H9 (cell line): ENCODE data around the gene CTRB2. TPM values are rescaled to one million over a fixed set of nuclear protein-coding genes. Genes with fewer than 3 reads are reported as not detected.

ENCODE experiments used
- DNase-seq: peaks from one replicate; pipeline ENCODE4 v3.0.0-alpha.2; 2017
- H2AFZ ChIP-seq: one replicate; pipeline ENCODE4 v1.6.1; 2013; ENCODE audit warnings: mild to moderate bottlenecking, low read length, control low read depth, moderate library complexity
- H2AK5ac ChIP-seq: 2 replicates; pipeline ENCODE4 v1.6.1; 2013; ENCODE audit warnings: low read length, control low read depth, mixed read lengths; ENCODE audit not compliant: insufficient read length
- H2BK120ac ChIP-seq: one replicate; pipeline ENCODE4 v1.6.1; 2013; ENCODE audit warnings: low read depth, mild to moderate bottlenecking, low read length, control low read depth, inconsistent platforms; ENCODE audit not compliant: poor library complexity, severe bottlenecking
- H2BK12ac ChIP-seq: 2 replicates; pipeline ENCODE4 v1.6.1; 2013; ENCODE audit warnings: low read length, control low read depth, mixed read lengths, low read depth; ENCODE audit not compliant: insufficient read length
- H2BK15ac ChIP-seq: 2 replicates; pipeline ENCODE4 v1.6.1; 2013; ENCODE audit warnings: low read depth, low read length, control low read depth
- H2BK20ac ChIP-seq: one replicate; pipeline ENCODE4 v1.6.1; 2013; ENCODE audit warnings: low read depth, mild to moderate bottlenecking, low read length, control low read depth, inconsistent platforms; ENCODE audit not compliant: poor library complexity, severe bottlenecking
- H2BK5ac ChIP-seq: 2 replicates; pipeline ENCODE4 v1.6.1; 2013; ENCODE audit warnings: low read length, control low read depth, mixed read lengths; ENCODE audit not compliant: insufficient read length
- H3K14ac ChIP-seq: 2 replicates; pipeline ENCODE4 v1.6.1; 2013; ENCODE audit warnings: low read length, control low read depth; ENCODE audit not compliant: insufficient read depth
- H3K18ac ChIP-seq: 2 replicates; pipeline ENCODE4 v1.6.1; 2013; ENCODE audit warnings: low read depth, mild to moderate bottlenecking, mixed read lengths, low read length, control low read depth; ENCODE audit not compliant: insufficient read length
- H3K23ac ChIP-seq: 2 replicates; pipeline ENCODE4 v1.6.1; 2013; ENCODE audit warnings: low read length, control low read depth, mixed read lengths, low read depth; ENCODE audit not compliant: insufficient read length
- H3K23me2 ChIP-seq: 2 replicates; pipeline ENCODE4 v1.6.1; 2013; ENCODE audit warnings: low read depth, mild to moderate bottlenecking, mixed read lengths, low read length, control low read depth; ENCODE audit not compliant: insufficient read length, poor library complexity, severe bottlenecking
- H3K27ac ChIP-seq: 2 replicates; pipeline ENCODE4 v1.5.1; 2013; ENCODE audit warnings: low read length, control low read depth, mixed read lengths, low read depth; ENCODE audit not compliant: insufficient read length
- H3K27me3 ChIP-seq: 2 replicates; pipeline ENCODE4 v1.6.1; 2013; ENCODE audit warnings: low read length, control low read depth, inconsistent platforms; ENCODE audit not compliant: insufficient read depth
- H3K4ac ChIP-seq: 2 replicates; pipeline ENCODE4 v1.6.1; 2013; ENCODE audit warnings: low read depth, mild to moderate bottlenecking, control low read depth, inconsistent platforms, low read length, moderate library complexity
- H3K4me1 ChIP-seq: 2 replicates; pipeline ENCODE4 v1.6.1; 2013; ENCODE audit warnings: low read length, control low read depth, inconsistent platforms; ENCODE audit not compliant: insufficient read depth
- H3K4me2 ChIP-seq: 2 replicates; pipeline ENCODE4 v1.6.1; 2013; ENCODE audit warnings: low read length, control low read depth, mixed read lengths; ENCODE audit not compliant: insufficient read length, insufficient read depth
- H3K56ac ChIP-seq: 2 replicates; pipeline ENCODE4 v1.6.1; 2013; ENCODE audit warnings: low read depth, mild to moderate bottlenecking, mixed read lengths, low read length, control low read depth; ENCODE audit not compliant: insufficient read length
- H3K79me1 ChIP-seq: 2 replicates; pipeline ENCODE4 v1.6.1; 2013; ENCODE audit warnings: low read depth, mild to moderate bottlenecking, moderate library complexity, low read length, control low read depth, inconsistent platforms; ENCODE audit not compliant: insufficient read depth, poor library complexity, severe bottlenecking
- H3K79me2 ChIP-seq: 2 replicates; pipeline ENCODE4 v1.6.1; 2013; ENCODE audit warnings: low read length, control low read depth, inconsistent platforms; ENCODE audit not compliant: insufficient read depth
- H3K9ac ChIP-seq: 2 replicates; pipeline ENCODE4 v1.6.1; 2013; ENCODE audit warnings: low read length, control low read depth, mixed read lengths; ENCODE audit not compliant: insufficient read length; ENCODE audit errors: extremely low read depth
- H3K9me3 ChIP-seq: one replicate; pipeline ENCODE4 v1.6.1; 2013; ENCODE audit warnings: low read depth, low read length, inconsistent platforms; ENCODE audit not compliant: control insufficient read depth
- H3T11ph ChIP-seq: one replicate; pipeline ENCODE4 v1.6.1; 2013; ENCODE audit warnings: mild to moderate bottlenecking, low read length, control low read depth, inconsistent platforms
- H4K20me1 ChIP-seq: one replicate; pipeline ENCODE4 v1.6.1; 2013; ENCODE audit not compliant: control insufficient read depth, insufficient read length, insufficient read depth
- H4K5ac ChIP-seq: 2 replicates; pipeline ENCODE4 v1.6.1; 2013; ENCODE audit warnings: low read depth, mild to moderate bottlenecking, mixed read lengths, low read length, control low read depth; ENCODE audit not compliant: insufficient read length
- H4K8ac ChIP-seq: replicated peaks from 2 replicates; pipeline ENCODE4 v1.6.1; 2013; ENCODE audit warnings: low read length, control low read depth, mixed read lengths, low read depth; ENCODE audit not compliant: insufficient read length
- H4K91ac ChIP-seq: 2 replicates; pipeline ENCODE4 v1.6.1; 2013; ENCODE audit warnings: low read depth, mild to moderate bottlenecking, moderate library complexity, mixed read lengths, low read length, control low read depth; ENCODE audit not compliant: insufficient read length
- H3K27ac Mint-ChIP-seq, 3 experiments: 2 replicates in 2 of 3; 3 replicates in 1 of 3; pipeline ENCODE4 v1.8.0; 2020 to 2021; ENCODE audit warnings: mixed read lengths in 3 of 3, mild to moderate bottlenecking in 1 of 3, moderate library complexity in 1 of 3
- H3K27me3 Mint-ChIP-seq: 2 replicates; pipeline ENCODE4 v1.8.0; 2021; ENCODE audit warnings: low read depth, mild to moderate bottlenecking, moderate library complexity, mixed read lengths
- H3K36me3 Mint-ChIP-seq, 3 experiments: 2 replicates in 2 of 3; 3 replicates in 1 of 3; pipeline ENCODE4 v1.8.0; 2020 to 2021; ENCODE audit warnings: low read depth in 3 of 3, mixed read lengths in 3 of 3; ENCODE audit not compliant: insufficient read depth in 1 of 3
- H3K4me1 Mint-ChIP-seq, 2 experiments: 2 replicates each; pipeline ENCODE4 v1.8.0; 2020; ENCODE audit warnings: mixed read lengths in 2 of 2
- H3K4me3 Mint-ChIP-seq, 2 experiments: 2 replicates in 1 of 2; 3 replicates in 1 of 2; pipeline ENCODE4 v1.8.0; 2020 to 2021; ENCODE audit warnings: mild to moderate bottlenecking in 2 of 2, mixed read lengths in 2 of 2, moderate library complexity in 1 of 2
- H3K9me3 Mint-ChIP-seq, 2 experiments: 2 replicates in 1 of 2; 3 replicates in 1 of 2; pipeline ENCODE4 v1.8.0; 2020; ENCODE audit warnings: mild to moderate bottlenecking in 2 of 2, mixed read lengths in 2 of 2, moderate library complexity in 1 of 2
- CTCF ChIP-seq: fragments of 200-600 bp; sonication (generic); conservative IDR thresholded peaks from 3 replicates; pipeline ENCODE4 v1.8.0; 2021; ENCODE audit warnings: antibody characterized with exemption, mild to moderate bottlenecking
- WGBS: extraction: QIAGEN DNeasy Blood & Tissue Kit; methylation state at CpG from one replicate; pipeline ENCODE4 v1.1.7; 2013; ENCODE audit warnings: missing lambda C conversion rate, low lambda C conversion rate, mixed read lengths; ENCODE audit not compliant: insufficient read length; ENCODE audit errors: extremely low coverage; 5-methylcytosine and 5-hydroxymethylcytosine counted together
- total RNA-seq: library from RNA; stranded (reverse); gene quantifications from 2 replicates; pipeline ENCODE4 v1.2.1, GENCODE V29; 2021

CTRB2 gene
- total RNA-seq, 1 experiment from 2014 or later: not detected

- no peak for TF ChIP-seq CTCF
- Histone ChIP-seq H3K23ac (no peak overlapping the region), H3K4me2 (no peak overlapping the region), H4K20me1 (no peaks in the 10 kb centered on the region), H3K9me3 (no peaks in the 10 kb centered on the region), H2BK120ac (no peak overlapping the region), H2BK12ac (no peak overlapping the region), H2BK15ac (no peak overlapping the region), H2BK5ac (no peak overlapping the region), H3K79me1 (no peaks in the 10 kb centered on the region), H3K27ac (no peak overlapping the region), H4K91ac (no peak overlapping the region), H4K5ac (no peak overlapping the region), H3K4me1 (no peaks in the 10 kb centered on the region), H2AK5ac (no peak overlapping the region), H3K79me2 (no peaks in the 10 kb centered on the region), H3K56ac (no peak overlapping the region), H3K23me2 (no peaks in the 10 kb centered on the region), H2BK20ac (no peak overlapping the region), H3T11ph (no peak overlapping the region), H3K27me3 (no peaks in the 10 kb centered on the region), H4K8ac (no peak overlapping the region), H2AFZ (no peak overlapping the region), H3K14ac (no peak overlapping the region), H3K18ac (no peak overlapping the region), H3K9ac (no peak overlapping the region), H3K4ac (no peak overlapping the region)
- no peak overlapping the region for H3K4me3 Mint-ChIP-seq
- DNase-seq: peak; percentile 33
- H3K27me3 Mint-ChIP-seq: 0 out of 2 replicates have a peak, but pooled peaks cover 2% of the 10 kb centered on the region
- H3K27ac Mint-ChIP-seq: no peak overlapping the region; a peak in 1 of 7 replicates
- H3K36me3 Mint-ChIP-seq: peaks cover 4 to 30% (median 23%) of the 10 kb centered on the region in 3 experiments; a peak in 6 of 7 replicates
- no CpG with 5 or more reads among the region's 22 CpGs for WGBS
- no peaks in the 10 kb centered on the region for H3K4me1 Mint-ChIP-seq
- no peaks in the 10 kb centered on the region; a peak in 1 of 5 replicates for H3K9me3 Mint-ChIP-seq
Observed at GRCh38 chr16:75226550-75227360, 19.8 kb upstream of the CTRB2 start.
